Measurements from ENCODE around the gene FXYD1. TPM values are rescaled to one million over a fixed set of nuclear protein-coding genes. Genes with fewer than 3 reads are reported as not detected.
A peak's percentile ranks its signal among the peaks of the same experiment; 100 is the strongest.
"Not testable (repeated sequence)": the region's sequence is repeated elsewhere in the genome, so short reads cannot be mapped to it uniquely, and the experiment has no call there.

The FXYD1 gene
- polyA plus RNA-seq, 1 of the 3 experiments (the other 2 are of a cell fraction) = 0.12 TPM

DNA sequence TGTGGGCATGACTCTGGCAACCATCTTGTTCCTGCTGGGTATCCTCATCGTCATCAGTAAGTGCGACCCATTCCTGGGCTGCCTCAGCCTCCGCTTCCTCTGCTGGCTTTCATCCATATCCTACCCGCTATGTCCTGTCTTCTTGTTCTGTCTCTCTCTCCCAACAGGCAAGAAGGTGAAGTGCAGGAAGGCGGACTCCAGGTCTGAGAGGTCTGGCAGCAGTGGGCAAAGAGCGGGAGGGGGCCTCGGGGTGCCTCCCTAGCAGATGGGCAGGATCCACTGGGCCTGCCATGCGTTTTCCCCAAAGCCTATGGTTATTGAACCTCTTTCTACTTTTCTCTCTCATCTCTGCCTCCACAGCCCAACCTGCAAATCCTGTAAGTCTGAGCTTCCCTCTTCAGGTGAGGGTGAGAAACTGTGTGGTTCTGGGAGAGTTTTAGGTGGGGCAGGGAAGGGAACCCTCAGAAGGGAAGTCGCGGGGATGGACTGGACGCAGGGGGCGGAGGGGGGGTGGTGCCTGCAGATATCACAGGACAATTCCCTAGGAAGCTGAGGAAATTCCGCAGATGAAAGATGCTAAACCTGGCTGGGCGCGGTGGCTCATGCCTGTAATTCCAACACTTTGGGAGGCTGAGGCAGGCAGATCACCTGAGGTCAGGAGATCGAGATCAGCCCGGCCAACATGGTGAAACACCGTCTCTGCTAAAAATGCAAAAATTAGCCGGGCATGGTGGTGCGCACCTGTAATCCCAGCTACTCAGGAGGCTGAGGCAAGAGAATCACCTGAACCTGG lies 12.8 kb downstream of the FXYD1 start:
- H3K27ac ChIP-seq (ENCODE audit: low read depth in 2 of 2, low read length in 1 of 2) = no peak overlapping the region
- peaks cover 0 to 3% of the 10 kb centered on the region in 2 experiments; a peak in 2 of 4 replicates for H3K4me1 ChIP-seq (ENCODE audit: control insufficient read depth in 1 of 2, insufficient read depth in 2 of 2, low read depth in 1 of 2, low read length in 1 of 2)
- no peaks in the 10 kb centered on the region for H4K20me1 ChIP-seq (ENCODE audit: insufficient read depth)
- no peak overlapping the region for H3K9ac ChIP-seq
- no peaks in the 10 kb centered on the region for H3K27me3 ChIP-seq (ENCODE audit: insufficient read depth)
- no peak overlapping the region for H3K4me3 ChIP-seq (ENCODE audit: low read depth in 2 of 2, low read length in 1 of 2)
- H3K4me2 ChIP-seq = no peak overlapping the region
- H3F3A ChIP-seq (replicated peaks; ENCODE audit: insufficient read depth) = peaks cover 4% of the 10 kb centered on the region
- H3K9me2 ChIP-seq = no peaks in the 10 kb centered on the region
- 75% methylated on average over 20 of the region's 20 CpGs for WGBS (ENCODE audit: low lambda C conversion rate)
- H3K79me2 ChIP-seq (ENCODE audit: insufficient read depth) = peaks cover 19% of the 10 kb centered on the region
- POLR2A ChIA-PET = no interaction called here
- H2AFZ ChIP-seq (ENCODE audit: low read depth) = no peak overlapping the region
- no peaks in the 10 kb centered on the region for H3K9me3 ChIP-seq
- CTCF ChIA-PET = interaction anchor here (1.4 to 5.3 kb wide), 4 partner anchors 8 to 85 kb away, joined by 3 to 59 read pairs (median 7); partner anchors contain the start of gene FXYD7
- TF ChIP-seq, protein P1, sequence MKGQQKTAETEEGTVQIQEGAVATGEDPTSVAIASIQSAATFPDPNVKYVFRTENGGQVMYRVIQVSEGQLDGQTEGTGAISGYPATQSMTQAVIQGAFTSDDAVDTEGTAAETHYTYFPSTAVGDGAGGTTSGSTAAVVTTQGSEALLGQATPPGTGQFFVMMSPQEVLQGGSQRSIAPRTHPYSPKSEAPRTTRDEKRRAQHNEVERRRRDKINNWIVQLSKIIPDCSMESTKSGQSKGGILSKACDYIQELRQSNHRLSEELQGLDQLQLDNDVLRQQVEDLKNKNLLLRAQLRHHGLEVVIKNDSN (IDR thresholded peaks at IDR 0.05; ENCODE audit: borderline replicate concordance, low read depth) = no peak
- no peak for TF ChIP-seq FOXJ3 (CRISPR knock-in tag; IDR thresholded peaks at IDR 0.05)
- no peak for TF ChIP-seq RXRA (IDR thresholded peaks at IDR 0.05; ENCODE audit: borderline replicate concordance, low read depth)
- TF ChIP-seq TAF1 (IDR thresholded peaks at IDR 0.05; ENCODE audit: borderline replicate concordance, low read depth, low read length) = no peak
- TF ChIP-seq ELF1 (IDR thresholded peaks at IDR 0.05) = no peak
- no peak for TF ChIP-seq NRF1 (IDR thresholded peaks at IDR 0.05; ENCODE audit: low read depth, low read length)
- TF ChIP-seq SMC3 (IDR thresholded peaks at IDR 0.05; ENCODE audit: low read depth, low read length) = no peak
- TF ChIP-seq, protein P2, sequence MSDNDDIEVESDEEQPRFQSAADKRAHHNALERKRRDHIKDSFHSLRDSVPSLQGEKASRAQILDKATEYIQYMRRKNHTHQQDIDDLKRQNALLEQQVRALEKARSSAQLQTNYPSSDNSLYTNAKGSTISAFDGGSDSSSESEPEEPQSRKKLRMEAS (IDR thresholded peaks at IDR 0.05; ENCODE audit: low read depth) = no peak
- TF ChIP-seq, protein P3, sequence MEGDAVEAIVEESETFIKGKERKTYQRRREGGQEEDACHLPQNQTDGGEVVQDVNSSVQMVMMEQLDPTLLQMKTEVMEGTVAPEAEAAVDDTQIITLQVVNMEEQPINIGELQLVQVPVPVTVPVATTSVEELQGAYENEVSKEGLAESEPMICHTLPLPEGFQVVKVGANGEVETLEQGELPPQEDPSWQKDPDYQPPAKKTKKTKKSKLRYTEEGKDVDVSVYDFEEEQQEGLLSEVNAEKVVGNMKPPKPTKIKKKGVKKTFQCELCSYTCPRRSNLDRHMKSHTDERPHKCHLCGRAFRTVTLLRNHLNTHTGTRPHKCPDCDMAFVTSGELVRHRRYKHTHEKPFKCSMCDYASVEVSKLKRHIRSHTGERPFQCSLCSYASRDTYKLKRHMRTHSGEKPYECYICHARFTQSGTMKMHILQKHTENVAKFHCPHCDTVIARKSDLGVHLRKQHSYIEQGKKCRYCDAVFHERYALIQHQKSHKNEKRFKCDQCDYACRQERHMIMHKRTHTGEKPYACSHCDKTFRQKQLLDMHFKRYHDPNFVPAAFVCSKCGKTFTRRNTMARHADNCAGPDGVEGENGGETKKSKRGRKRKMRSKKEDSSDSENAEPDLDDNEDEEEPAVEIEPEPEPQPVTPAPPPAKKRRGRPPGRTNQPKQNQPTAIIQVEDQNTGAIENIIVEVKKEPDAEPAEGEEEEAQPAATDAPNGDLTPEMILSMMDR (IDR thresholded peaks at IDR 0.05) = no peak
- TF ChIP-seq RCOR1 (IDR thresholded peaks at IDR 0.05; ENCODE audit: low read length) = no peak
- no peak for TF ChIP-seq EP300 (IDR thresholded peaks at IDR 0.05; ENCODE audit: borderline replicate concordance in 1 of 2, low read depth in 1 of 2, low read length in 1 of 2)
- TF ChIP-seq TCF12 (IDR thresholded peaks at IDR 0.05) = no peak
- TF ChIP-seq YY1 (IDR thresholded peaks at IDR 0.05; ENCODE audit: low read depth) = no peak
- TF ChIP-seq, protein P4, sequence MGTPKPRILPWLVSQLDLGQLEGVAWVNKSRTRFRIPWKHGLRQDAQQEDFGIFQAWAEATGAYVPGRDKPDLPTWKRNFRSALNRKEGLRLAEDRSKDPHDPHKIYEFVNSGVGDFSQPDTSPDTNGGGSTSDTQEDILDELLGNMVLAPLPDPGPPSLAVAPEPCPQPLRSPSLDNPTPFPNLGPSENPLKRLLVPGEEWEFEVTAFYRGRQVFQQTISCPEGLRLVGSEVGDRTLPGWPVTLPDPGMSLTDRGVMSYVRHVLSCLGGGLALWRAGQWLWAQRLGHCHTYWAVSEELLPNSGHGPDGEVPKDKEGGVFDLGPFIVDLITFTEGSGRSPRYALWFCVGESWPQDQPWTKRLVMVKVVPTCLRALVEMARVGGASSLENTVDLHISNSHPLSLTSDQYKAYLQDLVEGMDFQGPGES (IDR thresholded peaks at IDR 0.05; ENCODE audit: low read depth, low read length) = no peak
- TF ChIP-seq, protein P5, sequence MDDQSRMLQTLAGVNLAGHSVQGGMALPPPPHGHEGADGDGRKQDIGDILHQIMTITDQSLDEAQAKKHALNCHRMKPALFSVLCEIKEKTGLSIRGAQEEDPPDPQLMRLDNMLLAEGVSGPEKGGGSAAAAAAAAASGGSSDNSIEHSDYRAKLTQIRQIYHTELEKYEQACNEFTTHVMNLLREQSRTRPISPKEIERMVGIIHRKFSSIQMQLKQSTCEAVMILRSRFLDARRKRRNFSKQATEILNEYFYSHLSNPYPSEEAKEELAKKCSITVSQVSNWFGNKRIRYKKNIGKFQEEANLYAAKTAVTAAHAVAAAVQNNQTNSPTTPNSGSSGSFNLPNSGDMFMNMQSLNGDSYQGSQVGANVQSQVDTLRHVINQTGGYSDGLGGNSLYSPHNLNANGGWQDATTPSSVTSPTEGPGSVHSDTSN (IDR thresholded peaks at IDR 0.05) = no peak
- TF ChIP-seq JUND (IDR thresholded peaks at IDR 0.05) = no peak
- no peak for TF ChIP-seq MXI1 (IDR thresholded peaks at IDR 0.05; ENCODE audit: low read depth, low read length)
- H3K36me3 ChIP-seq (replicated peaks in 1 of 2; ENCODE audit: control insufficient read depth in 1 of 2, insufficient read depth in 2 of 2, low read length in 1 of 2) = no peaks in the 10 kb centered on the region
- DNase-seq = no peak

DNA sequence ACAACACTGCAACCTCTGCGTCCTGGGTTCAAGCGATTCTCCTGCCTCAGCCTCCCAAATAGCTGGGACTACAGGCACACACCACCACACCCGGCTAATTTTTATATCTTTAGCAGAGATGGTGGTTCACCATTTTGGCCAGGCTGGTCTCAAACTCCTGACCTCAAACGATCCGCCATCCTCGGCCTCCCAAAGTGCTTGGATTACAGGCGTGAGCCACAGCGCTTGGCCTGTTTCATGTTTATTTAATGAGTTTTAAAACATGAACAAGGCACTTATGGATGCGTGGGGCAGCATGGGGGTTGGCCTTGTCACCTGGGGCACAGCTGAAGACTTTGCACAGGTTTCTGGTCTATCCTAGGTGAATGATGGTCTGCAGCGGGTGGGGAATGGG lies 14.5 kb downstream of the FXYD1 start:
- POLR2A ChIA-PET; H3K4me1 ChIP-seq (ENCODE audit: control insufficient read depth in 1 of 2, insufficient read depth in 2 of 2, low read depth in 1 of 2, low read length in 1 of 2); H2AFZ ChIP-seq (ENCODE audit: low read depth); H3K4me3 ChIP-seq (ENCODE audit: low read depth in 2 of 2, low read length in 1 of 2); DNase-seq; H3K36me3 ChIP-seq (replicated peaks in 1 of 2; ENCODE audit: control insufficient read depth in 1 of 2, insufficient read depth in 2 of 2, low read length in 1 of 2); H3K9me2 ChIP-seq; H3K27me3 ChIP-seq (ENCODE audit: insufficient read depth); H3F3A ChIP-seq (replicated peaks; ENCODE audit: insufficient read depth); H3K27ac ChIP-seq (ENCODE audit: low read depth in 2 of 2, low read length in 1 of 2); H4K20me1 ChIP-seq (ENCODE audit: insufficient read depth); H3K9ac ChIP-seq; H3K9me3 ChIP-seq: not testable (repeated sequence)
- WGBS (ENCODE audit: low lambda C conversion rate) = 76% methylated on average over 10 of the region's 10 CpGs
- peak overlapping the region; percentile 98; the same call in 1 of the 2 replicates for H3K4me2 ChIP-seq
- H3K79me2 ChIP-seq (ENCODE audit: insufficient read depth) = peaks cover 19% of the 10 kb centered on the region
- CTCF ChIA-PET = interaction anchor here (1.0 to 5.3 kb wide), 10 partner anchors 10 to 119 kb away, joined by 3 to 59 read pairs (median 4); partner anchors contain the start of genes FXYD7 and USF2

Data from SK-N-SH (cell line).